PC-3 (cell line): ENCODE measurements around the gene CARF.

ENCODE experiments used
- CTCF ChIP-seq: fragments of 300-600 bp; sonication (generic); conservative IDR thresholded peaks from 2 replicates; pipeline ENCODE4 v1.5.1; 2017; ENCODE audit warnings: antibody characterized with exemption, low read depth, mild to moderate bottlenecking, low read length
- EZH2 ChIP-seq: fragments of 300-600 bp; sonication (generic); IDR thresholded peaks from one replicate; pipeline ENCODE4 v1.6.1; 2017; ENCODE audit warnings: antibody characterized with exemption, mild to moderate bottlenecking, low read length; ENCODE audit not compliant: unreplicated experiment
- EZH2phosphoT487 ChIP-seq: fragments of 300-600 bp; sonication (generic); IDR thresholded peaks from 2 replicates; pipeline ENCODE4 v1.6.1; 2018; ENCODE audit warnings: mild to moderate bottlenecking, antibody characterized with exemption, low read length, borderline replicate concordance

GRCh38 chr2:202885190-202885589 is 26.9 kb upstream of the CARF start:
- TF ChIP-seq CTCF = no peak
- TF ChIP-seq EZH2 = no peak
- no peak for TF ChIP-seq EZH2phosphoT487
